ENCODE results near the gene DEFB127. TPM values are rescaled to one million over a fixed set of nuclear protein-coding genes. Genes with fewer than 3 reads are reported as not detected.
"Not testable (repeated sequence)": the region's sequence is repeated elsewhere in the genome, so short reads cannot be mapped to it uniquely, and the experiment has no call there.

The DEFB127 gene
- total and polyA plus RNA-seq, 2 donors (not counting 1 experiment from before 2014, with no cell fraction given): not detected

DNA sequence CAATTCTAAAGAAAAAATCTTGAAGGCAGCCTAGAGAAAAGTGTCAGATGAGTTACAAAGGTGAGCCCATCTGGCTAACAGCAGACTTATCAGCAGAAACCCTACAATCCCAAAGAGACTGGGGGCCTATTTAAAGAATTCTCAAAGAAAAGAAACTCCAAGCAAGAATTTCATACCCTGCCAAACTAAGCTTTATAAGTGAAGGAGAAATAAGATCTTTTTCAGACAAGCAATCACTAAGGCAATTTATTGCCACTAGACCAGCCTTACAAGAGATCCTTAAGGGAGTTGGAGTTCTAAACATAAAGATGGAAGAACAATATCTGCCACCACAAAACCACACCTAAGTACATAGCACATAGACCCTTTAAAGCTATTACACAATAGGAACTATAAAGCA, 39.7 kb upstream of the DEFB127 start:
- H3K79me2 ChIP-seq (ENCODE audit: control insufficient read depth, insufficient read depth, low read length): no peaks in the 10 kb centered on the region
- no peak for TF ChIP-seq EZH2 (IDR thresholded peaks at IDR 0.05; ENCODE audit: borderline replicate concordance, insufficient read depth, low read depth, low read length, poor library complexity, severe bottlenecking)
- TF ChIP-seq, protein P1, sequence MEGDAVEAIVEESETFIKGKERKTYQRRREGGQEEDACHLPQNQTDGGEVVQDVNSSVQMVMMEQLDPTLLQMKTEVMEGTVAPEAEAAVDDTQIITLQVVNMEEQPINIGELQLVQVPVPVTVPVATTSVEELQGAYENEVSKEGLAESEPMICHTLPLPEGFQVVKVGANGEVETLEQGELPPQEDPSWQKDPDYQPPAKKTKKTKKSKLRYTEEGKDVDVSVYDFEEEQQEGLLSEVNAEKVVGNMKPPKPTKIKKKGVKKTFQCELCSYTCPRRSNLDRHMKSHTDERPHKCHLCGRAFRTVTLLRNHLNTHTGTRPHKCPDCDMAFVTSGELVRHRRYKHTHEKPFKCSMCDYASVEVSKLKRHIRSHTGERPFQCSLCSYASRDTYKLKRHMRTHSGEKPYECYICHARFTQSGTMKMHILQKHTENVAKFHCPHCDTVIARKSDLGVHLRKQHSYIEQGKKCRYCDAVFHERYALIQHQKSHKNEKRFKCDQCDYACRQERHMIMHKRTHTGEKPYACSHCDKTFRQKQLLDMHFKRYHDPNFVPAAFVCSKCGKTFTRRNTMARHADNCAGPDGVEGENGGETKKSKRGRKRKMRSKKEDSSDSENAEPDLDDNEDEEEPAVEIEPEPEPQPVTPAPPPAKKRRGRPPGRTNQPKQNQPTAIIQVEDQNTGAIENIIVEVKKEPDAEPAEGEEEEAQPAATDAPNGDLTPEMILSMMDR (IDR thresholded peaks at IDR 0.05): no peak
- POLR2A ChIA-PET: no interaction called here

DNA sequence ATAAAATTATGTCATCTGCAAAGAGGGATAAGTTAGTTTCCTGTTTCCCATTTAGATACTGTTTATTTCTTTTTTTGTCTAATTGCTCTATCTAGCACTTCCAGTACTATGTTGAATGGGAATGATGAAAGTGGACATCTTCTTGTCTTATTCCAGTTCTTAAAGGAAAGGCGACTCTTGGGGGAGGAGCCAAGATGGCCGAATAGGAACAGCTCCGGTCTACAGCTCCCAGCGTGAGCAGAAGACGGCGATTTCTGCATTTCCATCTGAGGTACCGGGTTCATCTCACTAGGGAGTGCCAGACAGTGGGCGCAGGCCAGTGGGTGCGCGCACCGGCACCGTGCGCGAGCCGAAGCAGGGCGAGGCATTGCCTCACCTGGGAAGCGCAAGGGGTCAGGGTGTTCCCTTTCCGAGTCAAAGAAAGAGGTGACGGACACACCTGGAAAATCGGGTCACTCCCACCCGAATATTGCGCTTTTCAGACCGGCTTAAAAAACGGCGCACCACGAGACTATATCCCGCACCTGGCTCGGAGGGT, 27.4 kb upstream of the DEFB127 start:
- ATAC-seq (ENCODE audit: low read depth); H3K9me3 Mint-ChIP-seq (ENCODE audit: insufficient read depth); H3K4me1 ChIP-seq (ENCODE audit: control insufficient read depth in 2 of 2, insufficient read depth in 2 of 2, low read length in 2 of 2); H3K27ac Mint-ChIP-seq; CTCF ChIA-PET; H3K27me3 ChIP-seq (replicated peaks in 1 of 4; ENCODE audit: control extremely low read depth in 1 of 4, control insufficient read depth in 3 of 4, insufficient read depth in 4 of 4, low read length in 3 of 4); POLR2A ChIA-PET; H3K4me2 ChIP-seq (replicated peaks; ENCODE audit: low read depth, low read length, poor library complexity, severe bottlenecking); H3K4me3 Mint-ChIP-seq; DNase-seq; H3K79me2 ChIP-seq (ENCODE audit: control insufficient read depth, insufficient read depth, low read length); H4K20me1 ChIP-seq (ENCODE audit: control insufficient read depth, insufficient read depth, low read length, poor library complexity, severe bottlenecking); H3K27ac ChIP-seq (ENCODE audit: low read length in 2 of 2); H3K4me3 ChIP-seq (ENCODE audit: control extremely low read depth in 1 of 5, extremely low read depth in 1 of 5, insufficient read depth in 1 of 5, low read depth in 2 of 5, low read length in 4 of 5); H3K9ac ChIP-seq (ENCODE audit: low read length); H2AFZ ChIP-seq (ENCODE audit: insufficient read depth, low read depth, low read length, poor library complexity, severe bottlenecking); H3K36me3 ChIP-seq (replicated peaks in 1 of 2; ENCODE audit: control extremely low read depth in 1 of 2, control insufficient read depth in 1 of 2, extremely low read depth in 1 of 2, insufficient read depth in 2 of 2, low read length in 1 of 2); H3K4me1 Mint-ChIP-seq; H3K9me3 ChIP-seq (ENCODE audit: control extremely low read depth in 1 of 3, control insufficient read depth in 2 of 3, insufficient read depth in 1 of 3, low read length in 2 of 3); intact Hi-C loops (cut with micrococcal nuclease): not testable (repeated sequence)
- H3K27me3 Mint-ChIP-seq: peaks cover 20% of the 10 kb centered on the region
- WGBS (ENCODE audit: insufficient coverage): 96% methylated on average over 19 of the region's 28 CpGs

More for the DNA sequence above, 39.7 kb upstream of the DEFB127 start:
- CTCF ChIA-PET: no interaction called here
- Mint-ChIP-seq H3K4me1 (no peaks in the 10 kb centered on the region), H3K9me3 (ENCODE audit: insufficient read depth) (peaks cover 9% of the 10 kb centered on the region), H3K27me3 (peaks cover 52% of the 10 kb centered on the region), H3K27ac (no peak overlapping the region), H3K4me3 (no peak overlapping the region)
- ATAC-seq (ENCODE audit: low read depth) (no peak), DNase-seq (no peak)
- H3K4me2 ChIP-seq (replicated peaks; ENCODE audit: low read depth, low read length, poor library complexity, severe bottlenecking): no peak overlapping the region
- intact Hi-C loops (cut with micrococcal nuclease): no loop called here
- no peak overlapping the region for H2AFZ ChIP-seq (ENCODE audit: insufficient read depth, low read depth, low read length, poor library complexity, severe bottlenecking)
- no peak overlapping the region for H3K27ac ChIP-seq (ENCODE audit: low read length in 2 of 2)
- no peak overlapping the region for H3K4me3 ChIP-seq (ENCODE audit: control extremely low read depth in 1 of 5, extremely low read depth in 1 of 5, insufficient read depth in 1 of 5, low read depth in 2 of 5, low read length in 4 of 5)
- H3K4me1 ChIP-seq (ENCODE audit: control insufficient read depth in 2 of 2, insufficient read depth in 2 of 2, low read length in 2 of 2): no peaks in the 10 kb centered on the region
- H3K36me3 ChIP-seq (replicated peaks in 1 of 2; ENCODE audit: control extremely low read depth in 1 of 2, control insufficient read depth in 1 of 2, extremely low read depth in 1 of 2, insufficient read depth in 2 of 2, low read length in 1 of 2): no peaks in the 10 kb centered on the region
- peaks cover 0 to 13% (median 4%) of the 10 kb centered on the region in 3 donors for H3K9me3 ChIP-seq (ENCODE audit: control extremely low read depth in 1 of 3, control insufficient read depth in 2 of 3, insufficient read depth in 1 of 3, low read length in 2 of 3)
- H3K27me3 ChIP-seq (replicated peaks in 1 of 4; ENCODE audit: control extremely low read depth in 1 of 4, control insufficient read depth in 3 of 4, insufficient read depth in 4 of 4, low read length in 3 of 4): peaks cover 0 to 23% (median 15%) of the 10 kb centered on the region in 4 experiments
- no peaks in the 10 kb centered on the region for H4K20me1 ChIP-seq (ENCODE audit: control insufficient read depth, insufficient read depth, low read length, poor library complexity, severe bottlenecking)
- no peak overlapping the region for H3K9ac ChIP-seq (ENCODE audit: low read length)
